ENCODE measurements around the gene TSHZ2. TPM values are rescaled to one million over a fixed set of nuclear protein-coding genes. Genes with fewer than 3 reads are reported as not detected.
A peak's percentile ranks its signal among the peaks of the same experiment; 100 is the strongest.

The TSHZ2 gene
- total and polyA plus RNA-seq, 9 of the 15 experiments (the other 6 are each of a cell fraction or from before 2014, with no cell fraction given), result 0.03 to 0.20 (median 0.05) TPM; not detected in 4

- no peak for TF ChIP-seq ZBTB11 (CRISPR knock-in tag; IDR thresholded peaks at IDR 0.05)
- TF ChIP-seq, protein P1, sequence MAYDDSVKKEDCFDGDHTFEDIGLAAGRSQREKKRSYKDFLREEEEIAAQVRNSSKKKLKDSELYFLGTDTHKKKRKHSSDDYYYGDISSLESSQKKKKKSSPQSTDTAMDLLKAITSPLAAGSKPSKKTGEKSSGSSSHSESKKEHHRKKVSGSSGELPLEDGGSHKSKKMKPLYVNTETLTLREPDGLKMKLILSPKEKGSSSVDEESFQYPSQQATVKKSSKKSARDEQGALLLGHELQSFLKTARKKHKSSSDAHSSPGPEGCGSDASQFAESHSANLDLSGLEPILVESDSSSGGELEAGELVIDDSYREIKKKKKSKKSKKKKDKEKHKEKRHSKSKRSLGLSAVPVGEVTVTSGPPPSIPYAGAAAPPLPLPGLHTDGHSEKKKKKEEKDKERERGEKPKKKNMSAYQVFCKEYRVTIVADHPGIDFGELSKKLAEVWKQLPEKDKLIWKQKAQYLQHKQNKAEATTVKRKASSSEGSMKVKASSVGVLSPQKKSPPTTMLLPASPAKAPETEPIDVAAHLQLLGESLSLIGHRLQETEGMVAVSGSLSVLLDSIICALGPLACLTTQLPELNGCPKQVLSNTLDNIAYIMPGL (CRISPR knock-in tag; IDR thresholded peaks at IDR 0.05), result no peak
- TF ChIP-seq NR2C2 (CRISPR knock-in tag; IDR thresholded peaks at IDR 0.05), result no peak
- TF ChIP-seq NR2C2 (tag; IDR thresholded peaks at IDR 0.05), result peak; percentile 33; the same call in 1 of the 2 replicates
- TF ChIP-seq, protein P2, sequence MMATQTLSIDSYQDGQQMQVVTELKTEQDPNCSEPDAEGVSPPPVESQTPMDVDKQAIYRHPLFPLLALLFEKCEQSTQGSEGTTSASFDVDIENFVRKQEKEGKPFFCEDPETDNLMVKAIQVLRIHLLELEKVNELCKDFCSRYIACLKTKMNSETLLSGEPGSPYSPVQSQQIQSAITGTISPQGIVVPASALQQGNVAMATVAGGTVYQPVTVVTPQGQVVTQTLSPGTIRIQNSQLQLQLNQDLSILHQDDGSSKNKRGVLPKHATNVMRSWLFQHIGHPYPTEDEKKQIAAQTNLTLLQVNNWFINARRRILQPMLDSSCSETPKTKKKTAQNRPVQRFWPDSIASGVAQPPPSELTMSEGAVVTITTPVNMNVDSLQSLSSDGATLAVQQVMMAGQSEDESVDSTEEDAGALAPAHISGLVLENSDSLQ (IDR thresholded peaks at IDR 0.05), result peak; percentile 59
- 0 out of 4 replicates have a peak, but pooled peaks of 1 of the 2 experiments have one; percentile 3 for TF ChIP-seq ZNF639 (CRISPR knock-in tag; conservative IDR thresholded peaks at IDR 0.05 in 1 of 2, IDR thresholded peaks at IDR 0.05 in 1 of 2)
- no peak for TF ChIP-seq ZNF316 (IDR thresholded peaks at IDR 0.05)
- TF ChIP-seq HCFC1 (IDR thresholded peaks at IDR 0.05; ENCODE audit: low read depth, low read length), result no peak
- TF ChIP-seq ZNF655 (CRISPR knock-in tag; IDR thresholded peaks at IDR 0.05), result no peak
- TF ChIP-seq, protein P3, sequence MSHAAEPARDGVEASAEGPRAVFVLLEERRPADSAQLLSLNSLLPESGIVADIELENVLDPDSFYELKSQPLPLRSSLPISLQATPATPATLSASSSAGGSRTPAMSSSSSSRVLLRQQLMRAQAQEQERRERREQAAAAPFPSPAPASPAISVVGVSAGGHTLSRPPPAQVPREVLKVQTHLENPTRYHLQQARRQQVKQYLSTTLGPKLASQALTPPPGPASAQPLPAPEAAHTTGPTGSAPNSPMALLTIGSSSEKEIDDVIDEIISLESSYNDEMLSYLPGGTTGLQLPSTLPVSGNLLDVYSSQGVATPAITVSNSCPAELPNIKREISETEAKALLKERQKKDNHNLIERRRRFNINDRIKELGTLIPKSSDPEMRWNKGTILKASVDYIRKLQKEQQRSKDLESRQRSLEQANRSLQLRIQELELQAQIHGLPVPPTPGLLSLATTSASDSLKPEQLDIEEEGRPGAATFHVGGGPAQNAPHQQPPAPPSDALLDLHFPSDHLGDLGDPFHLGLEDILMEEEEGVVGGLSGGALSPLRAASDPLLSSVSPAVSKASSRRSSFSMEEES (CRISPR knock-in tag; IDR thresholded peaks at IDR 0.05), result peak; percentile 11; the same call in 1 of the 2 replicates
- TF ChIP-seq ZNF518B (CRISPR knock-in tag; IDR thresholded peaks at IDR 0.05), result no peak
Observed at GRCh38 chr20:52958211-52958610, 13.9 kb upstream of the TSHZ2 start (continued).
